Activated T-helper 1 cell treated with anti-CD3 and anti-CD28 coated beads, Interleukin-12 subunit alpha, Interleukin-12 subunit beta, Interleukin-2, Interleukin-4 antibody, amounts not matched to agents 30 ng/mL and 10 ng/mL and 1 ng/mL, durations not matched to agents 14 hours and 24 hours and 36 hours (primary cell): ENCODE measurements around the gene CCDC88C. TPM values are rescaled to one million over a fixed set of nuclear protein-coding genes. Genes with fewer than 3 reads are reported as not detected.
"Not testable (repeated sequence)": the region's sequence is repeated elsewhere in the genome, so short reads cannot be mapped to it uniquely, and the experiment has no call there.

Source experiments
- DNase-seq: peaks from one replicate; pipeline ENCODE4 v3.0.0; 2021; ENCODE audit warnings: low spot score
- H3K27ac Mint-ChIP-seq: one replicate; pipeline ENCODE4 v1.8.0; 2021; ENCODE audit warnings: mild to moderate bottlenecking, mixed read lengths
- H3K27me3 Mint-ChIP-seq: one replicate; pipeline ENCODE4 v1.8.0; 2022; ENCODE audit warnings: mild to moderate bottlenecking, moderate library complexity, mixed read lengths; ENCODE audit not compliant: insufficient read depth
- H3K36me3 Mint-ChIP-seq: one replicate; pipeline ENCODE4 v1.8.0; 2021; ENCODE audit warnings: low read depth, mixed read lengths
- H3K4me1 Mint-ChIP-seq: one replicate; pipeline ENCODE4 v1.8.0; 2021; ENCODE audit warnings: low read depth, mixed read lengths
- H3K4me3 Mint-ChIP-seq: one replicate; pipeline ENCODE4 v1.8.0; 2021; ENCODE audit warnings: mild to moderate bottlenecking, moderate library complexity, mixed read lengths
- H3K9me3 Mint-ChIP-seq: one replicate; pipeline ENCODE4 v1.8.0; 2021; ENCODE audit warnings: mixed read lengths
- intact Hi-C: fragments of 100-400 bp; cut with micrococcal nuclease; formaldehyde crosslinking; loops from one replicate; pipeline ENCODE4 v1.15.1; 2024
- total RNA-seq: library from RNA; stranded (reverse); gene quantifications from 2 replicates; pipeline ENCODE4 v1.2.3, GENCODE V29; 2022

CCDC88C gene
- total RNA-seq, 1 donor from 2014 or later = 85.9 TPM

GRCh38 chr14:91428931-91429330, 11.3 kb upstream of the CCDC88C start:
- DNase-seq, H3K9me3 Mint-ChIP-seq, H3K27ac Mint-ChIP-seq, H3K27me3 Mint-ChIP-seq, intact Hi-C loops, H3K36me3 Mint-ChIP-seq, H3K4me3 Mint-ChIP-seq: not testable (repeated sequence)
- H3K4me1 Mint-ChIP-seq = peaks cover 11% of the 10 kb centered on the region

- H3K27ac Mint-ChIP-seq, H3K4me3 Mint-ChIP-seq, intact Hi-C loops, H3K9me3 Mint-ChIP-seq, DNase-seq, H3K36me3 Mint-ChIP-seq, H3K27me3 Mint-ChIP-seq: not testable (repeated sequence)
- peaks cover 11% of the 10 kb centered on the region for H3K4me1 Mint-ChIP-seq
Observed at GRCh38 chr14:91425531-91425944, 7.9 kb upstream of the CCDC88C start.

GRCh38 chr14:91424813-91425530, 7.4 kb upstream of the CCDC88C start:
- Mint-ChIP-seq H3K27ac (no peak overlapping the region), H3K27me3 (no peaks in the 10 kb centered on the region), H3K4me3 (no peak overlapping the region), H3K4me1 (peaks cover 11% of the 10 kb centered on the region), H3K36me3 (no peaks in the 10 kb centered on the region), H3K9me3 (no peaks in the 10 kb centered on the region)
- no peak for DNase-seq
- intact Hi-C loops = no loop called here

GRCh38 chr14:91420686-91421085, 3.1 kb upstream of the CCDC88C start:
- Mint-ChIP-seq H3K27me3 (peaks cover 3% of the 10 kb centered on the region), H3K9me3 (no peaks in the 10 kb centered on the region), H3K36me3 (peaks cover 4% of the 10 kb centered on the region), H3K4me1 (peaks cover 20% of the 10 kb centered on the region), H3K4me3 (no peak overlapping the region), H3K27ac (no peak overlapping the region)
- DNase-seq = no peak
- intact Hi-C loops = no loop called here

- Mint-ChIP-seq H3K27me3 (peaks cover 3% of the 10 kb centered on the region), H3K4me3 (no peak overlapping the region), H3K27ac (peak overlapping the region; percentile 77), H3K9me3 (no peaks in the 10 kb centered on the region), H3K4me1 (peaks cover 32% of the 10 kb centered on the region), H3K36me3 (peaks cover 13% of the 10 kb centered on the region)
- no peak for DNase-seq
- intact Hi-C loops = loop anchor here (1.0 to 10.0 kb wide), 3 partner anchors 96 to 595 kb away; no protein-coding TSS in a partner anchor
Observed at GRCh38 chr14:91419451-91419850, 1.8 kb upstream of the CCDC88C start.

GRCh38 chr14:91419044-91419397, 1.4 kb upstream of the CCDC88C start:
- no peaks in the 10 kb centered on the region for H3K9me3 Mint-ChIP-seq
- DNase-seq = no peak
- H3K27ac Mint-ChIP-seq = peak overlapping the region; percentile 77
- peak overlapping the region; percentile 77 for H3K4me3 Mint-ChIP-seq
- intact Hi-C loops = loop anchor here (1.0 to 10.0 kb wide), 3 partner anchors 96 to 594 kb away; no protein-coding TSS in a partner anchor
- peaks cover 3% of the 10 kb centered on the region for H3K27me3 Mint-ChIP-seq
- H3K36me3 Mint-ChIP-seq = peaks cover 17% of the 10 kb centered on the region
- peaks cover 36% of the 10 kb centered on the region for H3K4me1 Mint-ChIP-seq

GRCh38 chr14:91418387-91419043, 895 bp upstream of the CCDC88C start:
- Mint-ChIP-seq H3K36me3 (peaks cover 21% of the 10 kb centered on the region), H3K9me3 (no peaks in the 10 kb centered on the region), H3K27ac (peak overlapping the region; percentile 77), H3K27me3 (peaks cover 3% of the 10 kb centered on the region), H3K4me3 (peak overlapping the region; percentile 77), H3K4me1 (peaks cover 42% of the 10 kb centered on the region)
- intact Hi-C loops = loop anchor here (1.0 to 10.0 kb wide), 4 partner anchors 95 to 594 kb away; no protein-coding TSS in a partner anchor
- DNase-seq = peak; percentile 71

- Mint-ChIP-seq H3K27me3 (peaks cover 3% of the 10 kb centered on the region), H3K36me3 (peaks cover 26% of the 10 kb centered on the region), H3K27ac (peak overlapping the region; percentile 77), H3K4me3 (peak overlapping the region; percentile 77), H3K9me3 (no peaks in the 10 kb centered on the region), H3K4me1 (peaks cover 47% of the 10 kb centered on the region)
- DNase-seq = no peak
- intact Hi-C loops = loop anchor here (1.0 to 10.0 kb wide), 7 partner anchors 47 to 593 kb away; partner anchors contain the start of genes RPS6KA5 and TC2N
Observed at GRCh38 chr14:91417983-91418386, 365 bp upstream of the CCDC88C start.

- peaks cover 31% of the 10 kb centered on the region for H3K36me3 Mint-ChIP-seq
- H3K9me3 Mint-ChIP-seq = no peaks in the 10 kb centered on the region
- peaks cover 55% of the 10 kb centered on the region for H3K4me1 Mint-ChIP-seq
- peaks cover 3% of the 10 kb centered on the region for H3K27me3 Mint-ChIP-seq
- no peak for DNase-seq
- H3K4me3 Mint-ChIP-seq = peak overlapping the region; percentile 93
- intact Hi-C loops = loop anchor here (1.0 to 10.0 kb wide), 10 partner anchors 11 to 592 kb away; partner anchors contain the start of genes PPP4R3A, RPS6KA5 and TC2N
- H3K27ac Mint-ChIP-seq = peak overlapping the region; percentile 99
Observed at GRCh38 chr14:91416744-91417119, 888 bp downstream of the CCDC88C start.

GRCh38 chr14:91415794-91416743, 1.6 kb downstream of the CCDC88C start:
- peaks cover 3% of the 10 kb centered on the region for H3K27me3 Mint-ChIP-seq
- H3K4me3 Mint-ChIP-seq = peak overlapping the region; percentile 93
- peaks cover 35% of the 10 kb centered on the region for H3K36me3 Mint-ChIP-seq
- H3K9me3 Mint-ChIP-seq = no peaks in the 10 kb centered on the region
- intact Hi-C loops = loop anchor here (1.0 to 10.0 kb wide), 11 partner anchors 11 to 591 kb away; partner anchors contain the start of genes PPP4R3A, RPS6KA5 and TC2N
- H3K4me1 Mint-ChIP-seq = peaks cover 61% of the 10 kb centered on the region
- DNase-seq = peak; percentile 69
- H3K27ac Mint-ChIP-seq = peak overlapping the region; percentile 99

GRCh38 chr14:91414475-91414833, 3.2 kb downstream of the CCDC88C start:
- peaks cover 76% of the 10 kb centered on the region for H3K4me1 Mint-ChIP-seq
- peaks cover 3% of the 10 kb centered on the region for H3K27me3 Mint-ChIP-seq
- no peak for DNase-seq

More at GRCh38 chr14:91414475-91414833, 3.2 kb downstream of the CCDC88C start:
- peaks cover 44% of the 10 kb centered on the region for H3K36me3 Mint-ChIP-seq
- intact Hi-C loops = loop anchor here (10.0 kb wide), 1 partner anchor 590 kb away; no protein-coding TSS in a partner anchor
- no peaks in the 10 kb centered on the region for H3K9me3 Mint-ChIP-seq
- H3K27ac Mint-ChIP-seq = peak overlapping the region; percentile 99
- peak overlapping the region; percentile 93 for H3K4me3 Mint-ChIP-seq
